Measurements from ENCODE around the gene RPRD1B.

The RPRD1B gene

DNA sequence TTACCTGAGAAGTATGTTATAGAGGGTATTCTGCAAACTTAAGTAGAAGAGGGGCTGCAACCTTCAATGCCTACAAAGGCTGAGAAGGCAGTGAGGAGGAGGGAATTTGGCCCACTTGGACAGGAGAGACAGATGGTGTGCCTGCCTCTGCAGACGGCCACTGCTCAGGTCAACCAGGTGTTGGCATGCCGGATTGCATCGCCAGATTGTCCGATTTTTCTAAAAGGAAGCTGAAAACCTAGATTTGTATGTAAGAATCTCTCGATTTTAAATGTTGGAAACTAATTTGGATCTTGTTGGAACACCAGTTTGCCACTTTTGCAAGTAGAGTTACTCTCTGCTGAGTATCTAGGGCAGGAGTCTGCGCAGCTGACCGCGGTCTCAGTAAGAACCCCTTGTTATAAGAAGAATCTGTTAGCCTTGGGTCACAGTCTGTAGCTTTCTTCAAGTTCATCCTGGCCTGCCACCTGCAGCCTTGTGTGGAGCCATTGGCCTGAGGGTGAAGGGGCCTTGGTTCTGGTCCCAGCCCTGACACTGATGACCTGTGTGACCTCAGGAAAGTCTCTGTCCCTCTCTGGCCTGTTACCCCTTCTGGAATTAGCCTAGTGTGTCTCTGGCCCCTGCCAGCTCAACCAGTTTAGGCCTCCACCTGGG lies 77.1 kb downstream of the RPRD1B start:
- DNase-seq (ENCODE audit: low read depth): no peak

DNA sequence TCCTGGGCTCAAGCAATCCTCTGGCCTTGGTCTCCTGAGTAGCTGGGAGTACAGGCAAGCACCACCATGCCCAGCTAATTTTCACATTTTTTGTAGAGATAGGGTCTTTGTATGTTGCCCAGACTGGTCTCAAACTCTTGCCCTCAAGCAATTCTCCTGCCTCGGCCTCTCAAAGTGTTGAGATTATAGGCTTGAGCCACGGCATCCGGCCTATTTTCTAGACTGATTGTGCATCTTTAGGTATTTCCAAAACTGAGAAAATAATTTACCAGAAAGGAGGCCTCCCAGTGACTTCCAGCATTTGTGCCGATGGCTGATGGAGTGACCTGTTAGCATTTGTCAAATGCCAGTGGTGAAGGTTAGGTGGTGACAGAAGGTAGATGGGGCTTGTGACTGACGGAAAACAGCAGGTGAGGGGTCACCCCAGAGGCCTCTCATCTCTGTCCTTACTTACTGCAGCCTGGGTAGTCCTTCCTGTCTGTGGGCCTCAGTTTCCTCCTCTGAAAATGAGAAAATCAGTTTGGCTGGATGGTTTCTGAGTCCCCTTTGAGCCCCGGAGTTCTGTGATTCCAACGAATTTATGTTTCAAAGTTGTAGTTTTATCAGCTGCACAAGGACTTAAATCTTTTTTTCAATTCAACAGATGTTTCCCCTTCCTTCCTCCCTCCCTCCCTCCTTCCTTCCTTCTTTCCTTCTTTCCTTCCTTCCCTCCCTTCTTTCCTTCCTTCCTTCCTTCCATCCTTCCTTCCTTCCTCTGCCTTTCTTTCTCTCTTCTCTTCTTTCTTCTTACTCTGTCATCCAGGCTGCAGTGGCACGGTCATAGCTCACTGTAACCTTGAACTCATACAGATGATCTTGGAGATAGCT lies 78.1 kb downstream of the RPRD1B start:
- no peak overlapping the region for H3K4me3 ChIP-seq (ENCODE audit: low read length)
- H3K9ac ChIP-seq (ENCODE audit: low read length): no peak overlapping the region
- peaks cover 29% of the 10 kb centered on the region for H3K4me1 ChIP-seq (ENCODE audit: control insufficient read depth, insufficient read depth, low read length)
- H3K36me3 ChIP-seq (ENCODE audit: control insufficient read depth, insufficient read depth, low read length, severe bottlenecking): no peaks in the 10 kb centered on the region
- no peaks in the 10 kb centered on the region for H3K27me3 ChIP-seq (replicated peaks; ENCODE audit: control insufficient read depth, insufficient read depth, low read length)
- no peak for DNase-seq (ENCODE audit: low read depth)
- H3K9me3 ChIP-seq (ENCODE audit: control insufficient read depth, low read length): peaks cover 1% of the 10 kb centered on the region

More for the DNA sequence above, 77.1 kb downstream of the RPRD1B start:
- no peaks in the 10 kb centered on the region for H3K9me3 ChIP-seq (ENCODE audit: control insufficient read depth, low read length)
- no peak overlapping the region for H3K4me3 ChIP-seq (ENCODE audit: low read length)
- H3K27me3 ChIP-seq (replicated peaks; ENCODE audit: control insufficient read depth, insufficient read depth, low read length): no peaks in the 10 kb centered on the region
- no peaks in the 10 kb centered on the region for H3K36me3 ChIP-seq (ENCODE audit: control insufficient read depth, insufficient read depth, low read length, severe bottlenecking)
- H3K9ac ChIP-seq (ENCODE audit: low read length): no peak overlapping the region
- peaks cover 29% of the 10 kb centered on the region for H3K4me1 ChIP-seq (ENCODE audit: control insufficient read depth, insufficient read depth, low read length)

DNA sequence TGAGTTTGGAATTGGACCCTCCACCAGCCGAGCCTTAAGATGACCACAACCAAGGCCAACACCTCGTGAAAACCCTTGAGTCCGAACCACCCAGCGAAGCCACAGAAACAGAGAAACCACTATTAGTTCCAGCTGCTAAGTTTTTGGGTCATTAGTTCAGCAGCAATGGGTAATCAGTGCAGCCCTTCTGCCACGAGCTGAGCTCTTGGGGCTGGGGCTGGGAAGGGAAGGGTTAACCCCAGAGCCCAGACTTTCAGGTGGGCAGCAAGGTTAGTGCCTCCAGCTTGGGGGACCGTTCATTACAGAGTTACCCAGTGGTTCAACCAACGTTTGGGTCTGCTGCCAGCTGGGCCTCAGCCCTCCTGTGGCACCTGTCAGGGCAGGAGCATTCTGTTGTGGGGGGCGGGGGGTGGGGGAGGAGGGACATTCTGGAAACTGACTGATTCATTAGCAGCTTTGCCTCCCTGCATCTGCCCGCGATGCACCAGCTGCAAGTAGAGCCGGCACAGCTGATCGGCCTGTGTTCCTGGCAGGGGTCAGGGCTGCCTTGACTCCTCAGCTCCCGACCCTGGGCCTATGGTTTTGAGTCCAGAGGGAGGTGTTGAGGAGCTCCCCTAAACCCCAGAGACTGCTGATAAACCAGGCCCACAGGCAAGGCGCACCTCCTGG lies 78.8 kb downstream of the RPRD1B start:
- Histone ChIP-seq H3K36me3 (ENCODE audit: control insufficient read depth, insufficient read depth, low read length, severe bottlenecking) (no peaks in the 10 kb centered on the region), H3K9me3 (ENCODE audit: control insufficient read depth, low read length) (peaks cover 5% of the 10 kb centered on the region), H3K9ac (ENCODE audit: low read length) (no peak overlapping the region), H3K4me3 (ENCODE audit: low read length) (no peak overlapping the region), H3K4me1 (ENCODE audit: control insufficient read depth, insufficient read depth, low read length) (peaks cover 29% of the 10 kb centered on the region), H3K27me3 (replicated peaks; ENCODE audit: control insufficient read depth, insufficient read depth, low read length) (no peaks in the 10 kb centered on the region)
- DNase-seq (ENCODE audit: low read depth): no peak

- no peaks in the 10 kb centered on the region for H3K36me3 ChIP-seq (ENCODE audit: control insufficient read depth, insufficient read depth, low read length, severe bottlenecking)
- no peak overlapping the region for H3K4me3 ChIP-seq (ENCODE audit: low read length)
- H3K27me3 ChIP-seq (replicated peaks; ENCODE audit: control insufficient read depth, insufficient read depth, low read length): no peaks in the 10 kb centered on the region
- H3K9ac ChIP-seq (ENCODE audit: low read length): no peak overlapping the region
- no peak for DNase-seq (ENCODE audit: low read depth)
- peaks cover 5% of the 10 kb centered on the region for H3K9me3 ChIP-seq (ENCODE audit: control insufficient read depth, low read length)
- peaks cover 29% of the 10 kb centered on the region for H3K4me1 ChIP-seq (ENCODE audit: control insufficient read depth, insufficient read depth, low read length)
These were observed 79.4 kb downstream of the RPRD1B start for GRCh38 chr20:38112930-38113294.

- Histone ChIP-seq H3K9me3 (ENCODE audit: control insufficient read depth, low read length) (peaks cover 5% of the 10 kb centered on the region), H3K36me3 (ENCODE audit: control insufficient read depth, insufficient read depth, low read length, severe bottlenecking) (no peaks in the 10 kb centered on the region), H3K9ac (ENCODE audit: low read length) (no peak overlapping the region), H3K4me1 (ENCODE audit: control insufficient read depth, insufficient read depth, low read length) (peaks cover 24% of the 10 kb centered on the region), H3K27me3 (replicated peaks; ENCODE audit: control insufficient read depth, insufficient read depth, low read length) (no peaks in the 10 kb centered on the region), H3K4me3 (ENCODE audit: low read length) (no peak overlapping the region)
- DNase-seq (ENCODE audit: low read depth): no peak
These were observed 80.1 kb downstream of the RPRD1B start for GRCh38 chr20:38113401-38114325.

- Histone ChIP-seq H3K4me3 (ENCODE audit: low read length) (no peak overlapping the region), H3K27me3 (replicated peaks; ENCODE audit: control insufficient read depth, insufficient read depth, low read length) (no peaks in the 10 kb centered on the region), H3K9me3 (ENCODE audit: control insufficient read depth, low read length) (peaks cover 5% of the 10 kb centered on the region), H3K4me1 (ENCODE audit: control insufficient read depth, insufficient read depth, low read length) (peaks cover 17% of the 10 kb centered on the region), H3K36me3 (ENCODE audit: control insufficient read depth, insufficient read depth, low read length, severe bottlenecking) (no peaks in the 10 kb centered on the region), H3K9ac (ENCODE audit: low read length) (no peak overlapping the region)
- DNase-seq (ENCODE audit: low read depth): peak; percentile 45
These were observed 80.8 kb downstream of the RPRD1B start for GRCh38 chr20:38114353-38114791.

- DNase-seq (ENCODE audit: low read depth): no peak
- H3K27me3 ChIP-seq (replicated peaks; ENCODE audit: control insufficient read depth, insufficient read depth, low read length): no peaks in the 10 kb centered on the region
These were observed 81.7 kb downstream of the RPRD1B start for GRCh38 chr20:38115205-38115604.

GRCh38 chr20:38115896-38116295 lies 82.3 kb downstream of the RPRD1B start:
- Histone ChIP-seq H3K4me1 (ENCODE audit: control insufficient read depth, insufficient read depth, low read length) (peaks cover 2% of the 10 kb centered on the region), H3K27me3 (replicated peaks; ENCODE audit: control insufficient read depth, insufficient read depth, low read length) (no peaks in the 10 kb centered on the region), H3K9ac (ENCODE audit: low read length) (no peak overlapping the region)

More at GRCh38 chr20:38115205-38115604, 81.7 kb downstream of the RPRD1B start:
- H3K36me3 ChIP-seq (ENCODE audit: control insufficient read depth, insufficient read depth, low read length, severe bottlenecking): no peaks in the 10 kb centered on the region
- H3K9ac ChIP-seq (ENCODE audit: low read length): no peak overlapping the region
- peaks cover 5% of the 10 kb centered on the region for H3K9me3 ChIP-seq (ENCODE audit: control insufficient read depth, low read length)
- H3K4me1 ChIP-seq (ENCODE audit: control insufficient read depth, insufficient read depth, low read length): peaks cover 8% of the 10 kb centered on the region
- no peak overlapping the region for H3K4me3 ChIP-seq (ENCODE audit: low read length)

GRCh38 chr20:38116409-38117165 lies 83.0 kb downstream of the RPRD1B start:
- Histone ChIP-seq H3K36me3 (ENCODE audit: control insufficient read depth, insufficient read depth, low read length, severe bottlenecking) (no peaks in the 10 kb centered on the region), H3K4me1 (ENCODE audit: control insufficient read depth, insufficient read depth, low read length) (no peaks in the 10 kb centered on the region), H3K27me3 (replicated peaks; ENCODE audit: control insufficient read depth, insufficient read depth, low read length) (no peaks in the 10 kb centered on the region), H3K4me3 (ENCODE audit: low read length) (no peak overlapping the region), H3K9ac (ENCODE audit: low read length) (no peak overlapping the region), H3K9me3 (ENCODE audit: control insufficient read depth, low read length) (peaks cover 5% of the 10 kb centered on the region)
- no peak for DNase-seq (ENCODE audit: low read depth)

More at GRCh38 chr20:38115896-38116295, 82.3 kb downstream of the RPRD1B start:
- no peaks in the 10 kb centered on the region for H3K36me3 ChIP-seq (ENCODE audit: control insufficient read depth, insufficient read depth, low read length, severe bottlenecking)
- DNase-seq (ENCODE audit: low read depth): no peak
- peaks cover 5% of the 10 kb centered on the region for H3K9me3 ChIP-seq (ENCODE audit: control insufficient read depth, low read length)
- no peak overlapping the region for H3K4me3 ChIP-seq (ENCODE audit: low read length)

- no peaks in the 10 kb centered on the region for H3K4me1 ChIP-seq (ENCODE audit: control insufficient read depth, insufficient read depth, low read length)
- DNase-seq (ENCODE audit: low read depth): no peak
- H3K9ac ChIP-seq (ENCODE audit: low read length): no peak overlapping the region
- peaks cover 5% of the 10 kb centered on the region for H3K9me3 ChIP-seq (ENCODE audit: control insufficient read depth, low read length)
- no peaks in the 10 kb centered on the region for H3K27me3 ChIP-seq (replicated peaks; ENCODE audit: control insufficient read depth, insufficient read depth, low read length)
- H3K36me3 ChIP-seq (ENCODE audit: control insufficient read depth, insufficient read depth, low read length, severe bottlenecking): no peaks in the 10 kb centered on the region
- H3K4me3 ChIP-seq (ENCODE audit: low read length): no peak overlapping the region
These were observed 83.7 kb downstream of the RPRD1B start for GRCh38 chr20:38117205-38117604.

Data from adipocyte (in vitro differentiated cells).